Measurements from ENCODE around the gene PCARE.

- TF ChIP-seq CTCF (IDR thresholded peaks at IDR 0.05; ENCODE audit: low read length) (no peak), EZH2 (IDR thresholded peaks at IDR 0.05; ENCODE audit: borderline replicate concordance, low read length) (no peak)
Observed at GRCh38 chr2:29014811-29015421, 59.4 kb downstream of the PCARE start.
